Adipose tissue (tissue), 3 donors: ENCODE results near the gene OR4M2. TPM values are rescaled to one million over a fixed set of nuclear protein-coding genes. Genes with fewer than 3 reads are reported as not detected.
"Not testable (repeated sequence)": the region's sequence is repeated elsewhere in the genome, so short reads cannot be mapped to it uniquely, and the experiment has no call there.

Experiments
- H3K27ac ChIP-seq: one replicate; pipeline ENCODE4 v1.5.1; 2013; ENCODE audit warnings: low read depth, low read length
- WGBS, 3 donors: extraction: QIAGEN DNeasy Blood & Tissue Kit; methylation state at CpG; one replicate each; pipeline ENCODE4 v1.1.7; 2013; 5-methylcytosine and 5-hydroxymethylcytosine counted together
- polyA plus RNA-seq, 3 donors: library from polyadenylated mRNA; stranded (reverse); fragments of 200-250 nt; gene quantifications; one replicate each; pipeline ENCODE4 v1.2.3, GENCODE V29; 2013
- donor health status: healthy with polysubstance abuse.
- donor health status: Bipolar disorder and iron deficiency.
- donor health status: healthy.

Gene OR4M2
- not detected for polyA plus RNA-seq

- not testable (repeated sequence) for H3K27ac ChIP-seq
- WGBS, 3 donors: no CpG with 5 or more reads among the region's 2 CpGs
These were observed at the start of gene OR4M2 for GRCh38 chr15:22080227-22080626. OR4M2 (plus strand) TSS chr15:22080527; CDS start chr15:22080625, 98 bp downstream.

- not testable (repeated sequence) for H3K27ac ChIP-seq
These were observed 11.1 kb upstream of the OR4M2 start for GRCh38 chr15:22069267-22069666.

- not testable (repeated sequence) for H3K27ac ChIP-seq
- WGBS, 3 donors: no CpG with 5 or more reads among the region's 3 CpGs
These were observed 1.1 kb downstream of the OR4M2 start for GRCh38 chr15:22081386-22081785.

GRCh38 chr15:22098616-22099253 lies 18.4 kb downstream of the OR4M2 start:
- WGBS, 3 donors: 74 to 80% methylated on average over 3 of the region's 16 CpGs; no CpG with 5 or more reads in 1 of the 3 donors
- not testable (repeated sequence) for H3K27ac ChIP-seq

GRCh38 chr15:22099289-22099891 lies 19.1 kb downstream of the OR4M2 start:
- H3K27ac ChIP-seq: not testable (repeated sequence)
- no CpG with 5 or more reads among the region's 17 CpGs for WGBS, 3 donors

GRCh38 chr15:22122033-22122432 lies 41.7 kb downstream of the OR4M2 start:
- WGBS, 3 donors: 55 to 66% (median 64%) methylated on average over 4 to 5 of the region's 5 CpGs
- not testable (repeated sequence) for H3K27ac ChIP-seq

Other genes with a start within 250 kb of the OR4M2 start
- gene POTEB, start 202.8 kb upstream of the OR4M2 start, polyA plus RNA-seq: not detected